HCT116 (cell line): Measurements from ENCODE around the gene IRF9. TPM values are rescaled to one million over a fixed set of nuclear protein-coding genes. Genes with fewer than 3 reads are reported as not detected.

ENCODE experiments used
- ATAC-seq: fragments of 200-7000 bp; cut with Tn5 transposase; 2 replicates; pipeline ENCODE4 v1.9.1; 2020; ENCODE audit warnings: mild to moderate bottlenecking, moderate library complexity
- BruUV-seq: library from RNA; stranded (reverse); fragments of 400-500 nt; replicated peaks from 2 replicates; lab custom pipeline; 2021; lab: Mats Ljungman, UMichigan
- CTCF ChIA-PET: fragments of 300-600 bp; sonication (Branson Sonifier 250); formaldehyde crosslinking; loops from one replicate; lab custom pipeline; 2021; ENCODE audit warnings: antibody characterized with exemption; lab: Charles Lee
- POLR2A ChIA-PET: fragments of 300-600, 350-600 bp; sonication (Branson Sonifier 250); formaldehyde crosslinking; loops from one replicate; lab custom pipeline; 2021; ENCODE audit warnings: antibody characterized with exemption; lab: Charles Lee
- RAD21 ChIA-PET, 2 experiments: fragments of 300-600 bp; sonication (Branson Sonifier 250); formaldehyde crosslinking; loops; one replicate each; lab custom pipeline; 2023; ENCODE audit warnings: low total read pairs in 2 of 2; ENCODE audit not compliant: uncharacterized antibody in 2 of 2, unreplicated experiment in 2 of 2, low non-redundant PET in 1 of 2; lab: Charles Lee
- DNase-seq: peaks from one replicate; pipeline ENCODE4 v3.0.0-alpha.2; 2010; ENCODE audit warnings: low read depth, low spot score
- H2AFZ ChIP-seq: fragments of 200-600 bp; shearing (Covaris generic), sonication (generic); 2 replicates; pipeline ENCODE4 v1.6.1; 2017; ENCODE audit warnings: low read depth, mixed run types, mixed read lengths, antibody characterized with exemption, low read length; ENCODE audit not compliant: poor library complexity, severe bottlenecking
- H3K27ac ChIP-seq: 2 replicates; pipeline ENCODE4 v1.5.1; 2012; ENCODE audit warnings: low read depth, low read length
- H3K27me3 ChIP-seq: fragments of 200-600 bp; sonication (generic); 2 replicates; pipeline ENCODE4 v1.6.1; 2016; ENCODE audit warnings: mixed run types, low read length, mixed read lengths; ENCODE audit not compliant: insufficient read depth
- H3K36me3 ChIP-seq, 2 experiments: fragments of 200-500 bp in 1 of 2; fragments of 200-600 bp in 1 of 2; sonication (Bioruptor generic) in 1 of 2; sonication (generic) in 1 of 2; 2 replicates each; pipeline versions ENCODE4 v1.5.1 to v1.6.1; 2014 to 2016; ENCODE audit warnings: low read length in 2 of 2, inconsistent platforms in 1 of 2, mixed read lengths in 1 of 2, mixed run types in 1 of 2; ENCODE audit not compliant: insufficient read depth in 2 of 2, control insufficient read depth in 1 of 2
- H3K4me1 ChIP-seq, 2 experiments: fragments of 200-600 bp in 1 of 2; sonication (generic) in 1 of 2; 2 replicates each; pipeline versions ENCODE4 v1.5.1 to v1.6.1; 2012 to 2017; ENCODE audit warnings: low read length in 2 of 2, inconsistent platforms in 1 of 2, mild to moderate bottlenecking in 1 of 2, mixed read lengths in 1 of 2, mixed run types in 1 of 2, moderate library complexity in 1 of 2; ENCODE audit not compliant: insufficient read depth in 2 of 2, control insufficient read depth in 1 of 2
- H3K4me2 ChIP-seq: fragments of 200-600 bp; sonication (generic); 2 replicates; pipeline ENCODE4 v1.6.1; 2017; ENCODE audit warnings: mixed run types, low read length, mixed read lengths
- H3K4me3 ChIP-seq, 2 experiments: fragments of 200-600 bp in 1 of 2; sonication (generic) in 1 of 2; replicated peaks in 1 of 2; 2 replicates each; pipeline ENCODE4 v1.5.1; 2011 to 2016; ENCODE audit warnings: low read length in 2 of 2, control low read depth in 1 of 2, low read depth in 1 of 2, mild to moderate bottlenecking in 1 of 2, mixed read lengths in 1 of 2, mixed run types in 1 of 2
- H3K79me2 ChIP-seq: fragments of 200-600 bp; sonication (generic); 2 replicates; pipeline ENCODE4 v1.6.1; 2017; ENCODE audit warnings: mild to moderate bottlenecking, mixed run types, low read length, moderate library complexity, mixed read lengths; ENCODE audit not compliant: insufficient read depth
- H3K9ac ChIP-seq: fragments of 200-600 bp; sonication (generic); 2 replicates; pipeline ENCODE4 v1.6.1; 2016; ENCODE audit warnings: low read length, mixed read lengths
- H3K9me2 ChIP-seq: fragments of 200-600 bp; sonication (generic), shearing (Covaris generic); 2 replicates; pipeline ENCODE4 v1.6.1; 2017; ENCODE audit warnings: mixed run types, mild to moderate bottlenecking, moderate library complexity; ENCODE audit not compliant: insufficient read depth
- H3K9me3 ChIP-seq, 2 experiments: fragments of 200-500 bp in 1 of 2; fragments of 200-600 bp in 1 of 2; sonication (Bioruptor generic) in 1 of 2; sonication (generic) in 1 of 2; 2 replicates each; pipeline ENCODE4 v1.6.1; 2014 to 2017; ENCODE audit warnings: low read length in 2 of 2, mixed read lengths in 2 of 2, inconsistent platforms in 1 of 2, low read depth in 1 of 2, mild to moderate bottlenecking in 1 of 2, mixed run types in 1 of 2, moderate library complexity in 1 of 2; ENCODE audit not compliant: control insufficient read depth in 1 of 2, insufficient read depth in 1 of 2
- H4K20me1 ChIP-seq: fragments of 200-600 bp; sonication (generic), shearing (Covaris generic); 2 replicates; pipeline ENCODE4 v1.6.1; 2017; ENCODE audit warnings: mixed run types, mild to moderate bottlenecking, moderate library complexity; ENCODE audit not compliant: insufficient read depth
- ATF3 ChIP-seq: IDR thresholded peaks from 2 replicates; pipeline ENCODE4 v1.6.1; 2012
- CBX3 ChIP-seq: IDR thresholded peaks from 2 replicates; pipeline ENCODE4 v1.6.1; 2012; ENCODE audit warnings: low read depth
- CTCF ChIP-seq, 3 experiments: fragments of 200-600 bp in 1 of 3; sonication (generic) in 1 of 3; IDR thresholded peaks in 2 of 3; conservative IDR thresholded peaks in 1 of 3; 2 replicates each; pipeline ENCODE4 v1.5.1; 2012 to 2017; ENCODE audit warnings: low read depth in 2 of 3, low read length in 2 of 3, antibody characterized with exemption in 1 of 3, borderline replicate concordance in 1 of 3, control low read depth in 1 of 3, mild to moderate bottlenecking in 1 of 3, mixed read lengths in 1 of 3, mixed run types in 1 of 3, moderate library complexity in 1 of 3; ENCODE audit not compliant: insufficient read depth in 1 of 3
- EGR1 ChIP-seq: IDR thresholded peaks from 2 replicates; pipeline ENCODE4 v1.6.1; 2012; ENCODE audit warnings: low read depth
- ELF1 ChIP-seq: IDR thresholded peaks from 2 replicates; pipeline ENCODE4 v1.6.1; 2012; ENCODE audit warnings: low read depth, borderline replicate concordance
- EZH2phosphoT487 ChIP-seq: fragments of 200-600 bp; IDR thresholded peaks from 2 replicates; pipeline ENCODE4 v1.6.1; 2018; ENCODE audit warnings: antibody characterized with exemption, borderline replicate concordance
- JUND ChIP-seq: IDR thresholded peaks from 2 replicates; pipeline ENCODE4 v1.6.1; 2012
- MAX ChIP-seq: IDR thresholded peaks from 2 replicates; pipeline ENCODE4 v1.6.1; 2012
- POLR2A ChIP-seq: IDR thresholded peaks from 2 replicates; pipeline ENCODE4 v1.7.0; 2011; ENCODE audit warnings: borderline replicate concordance; ENCODE audit not compliant: insufficient read depth, insufficient read length; ENCODE audit errors: extremely low read depth
- POLR2AphosphoS5 ChIP-seq: IDR thresholded peaks from 2 replicates; pipeline ENCODE4 v1.6.1; 2011; ENCODE audit warnings: mild to moderate bottlenecking, low read depth, low read length, moderate library complexity
- REST ChIP-seq: IDR thresholded peaks from 2 replicates; pipeline ENCODE4 v1.6.1; 2012; ENCODE audit warnings: low read depth
- SRF ChIP-seq: IDR thresholded peaks from 2 replicates; pipeline ENCODE4 v1.6.1; 2012; ENCODE audit warnings: low read depth
- TCF7L2 ChIP-seq: IDR thresholded peaks from 2 replicates; pipeline ENCODE4 v1.7.0; 2011; ENCODE audit warnings: borderline replicate concordance, inconsistent platforms; ENCODE audit not compliant: insufficient read depth, insufficient read length; ENCODE audit errors: extremely low read depth
- YY1 ChIP-seq: IDR thresholded peaks from 2 replicates; pipeline ENCODE4 v1.6.1; 2011; ENCODE audit warnings: low read length, low read depth, moderate library complexity, mild to moderate bottlenecking; ENCODE audit not compliant: insufficient replicate concordance; ENCODE audit errors: extremely low read depth
- ZBTB33 ChIP-seq: IDR thresholded peaks from 2 replicates; pipeline ENCODE4 v1.6.1; 2011; ENCODE audit warnings: mild to moderate bottlenecking, low read length, moderate library complexity; ENCODE audit not compliant: insufficient replicate concordance; ENCODE audit errors: extremely low read depth
- ZFX ChIP-seq: fragments of 450-650 bp; IDR thresholded peaks from 2 replicates; pipeline ENCODE4 v1.6.1; 2017
- ZNF274 ChIP-seq: fragments of 200-500 bp; sonication (Bioruptor generic); IDR thresholded peaks from 2 replicates; pipeline ENCODE4 v1.6.1; 2014; ENCODE audit warnings: mild to moderate bottlenecking, low read depth, low read length, inconsistent platforms
- intact Hi-C: fragments of 100-400 bp; cut with micrococcal nuclease; formaldehyde crosslinking; loops from 2 replicates; pipeline ENCODE4 v1.10.0; 2022
- total RNA-seq: library from RNA; stranded (reverse); gene quantifications from one replicate; pipeline ENCODE4 v1.2.1, GENCODE V29; 2021; ENCODE audit not compliant: unreplicated experiment

Gene IRF9
- total RNA-seq, 1 experiment from 2014 or later, result 21.7 TPM

- no peak within 1 kb of the TSS for H2AFZ ChIP-seq
- H3K4me1 ChIP-seq, result peaks cover 26 to 50% of the 10 kb centered on the region in 2 experiments
- peak within 1 kb of the TSS; percentile 91 for H3K27ac ChIP-seq
- H3K4me2 ChIP-seq, result peak within 1 kb of the TSS; percentile 91
- H3K27me3 ChIP-seq, result no peaks in the 10 kb centered on the region
- H3K9me2 ChIP-seq, result no peaks in the 10 kb centered on the region
- ChIA-PET RAD21 (interaction anchor here in 1 of 2 experiments (1.2 kb wide), 1 partner anchor 27 kb away, joined by 10 read pairs; the partner anchor contains the start of genes DCAF11 and NRL), CTCF (interaction anchor here (1.0 to 1.6 kb wide), 4 partner anchors 19 to 83 kb away, joined by 4 to 11 read pairs (median 8); partner anchors contain the start of genes DCAF11, IRF9 and NRL), POLR2A (interaction anchor here (0.7 to 2.9 kb wide), 9 partner anchors 10 to 54 kb away, joined by 3 to 36 read pairs (median 4); partner anchors contain the start of genes DCAF11, IPO4, IRF9 and NRL)
- ATAC-seq (peak; percentile 88), DNase-seq (peak; percentile 99)
- peak within 1 kb of the TSS; percentile 80 for H3K9ac ChIP-seq
- no peaks in the 10 kb centered on the region for H3K9me3 ChIP-seq
- peaks cover 62% of the 10 kb centered on the region for H3K79me2 ChIP-seq
- peaks cover 23 to 28% of the 10 kb centered on the region in 2 experiments for H3K36me3 ChIP-seq
- H4K20me1 ChIP-seq, result no peaks in the 10 kb centered on the region
- intact Hi-C loops, result no loop called here
- TSS peak; percentile 48 for BruUV-seq
- H3K4me3 ChIP-seq, result peak within 1 kb of the TSS; percentile 66 to 87
- TF ChIP-seq CTCF (IDR thresholded peaks at IDR 0.05 in 2 of 3, conservative IDR thresholded peaks at IDR 0.05 in 1 of 3; ENCODE audit: borderline replicate concordance in 1 of 3, insufficient read depth in 1 of 3, low read depth in 2 of 3, low read length in 2 of 3) (peak in 1 of 3 experiments; percentile 62; a peak in 3 of 6 replicates), ZNF274 (no peak), ZFX (peak; percentile 93), REST (no peak), CBX3 (no peak), ELF1 (no peak), ZBTB33 (no peak), MAX (no peak), SRF (no peak), YY1 (peak; percentile 13), EZH2phosphoT487 (no peak), POLR2A (peak; percentile 96), EGR1 (no peak), JUND (no peak), TCF7L2 (no peak), ATF3 (no peak), POLR2AphosphoS5 (peak; percentile 92)
Measured at GRCh38 chr14:24141097-24141880, 19.8 kb upstream of the IRF9 start, which contains the start of gene EMC9. EMC9 (minus strand) TSS chr14:24141591; CDS start chr14:24141304, 287 bp downstream.
